NCI-H524 treated with DMSO at 0.1 percent for 48 hours (cell line): ENCODE data around the gene KRT77.

ENCODE experiments used
- DNase-seq: peaks from one replicate; lab custom pipeline; 2025; lab: John Stamatoyannopoulos, UW

Gene KRT77

DNA sequence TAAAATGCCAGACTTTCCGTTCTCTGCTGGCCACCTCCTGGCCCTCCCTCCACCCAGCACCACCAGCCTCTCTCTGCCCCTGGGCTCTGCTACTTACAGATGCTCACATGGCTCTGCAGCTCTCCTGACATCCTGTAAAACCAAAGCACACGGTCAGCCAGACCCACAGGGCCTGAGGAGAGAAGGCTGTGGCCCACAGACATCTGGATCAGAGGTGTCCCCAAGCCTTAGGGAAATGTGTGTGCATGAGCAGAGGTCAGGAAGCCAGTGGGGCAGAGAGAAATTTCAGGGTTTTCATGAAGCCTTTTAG is 11.5 kb downstream of the KRT77 start:
- no peak for DNase-seq

DNA sequence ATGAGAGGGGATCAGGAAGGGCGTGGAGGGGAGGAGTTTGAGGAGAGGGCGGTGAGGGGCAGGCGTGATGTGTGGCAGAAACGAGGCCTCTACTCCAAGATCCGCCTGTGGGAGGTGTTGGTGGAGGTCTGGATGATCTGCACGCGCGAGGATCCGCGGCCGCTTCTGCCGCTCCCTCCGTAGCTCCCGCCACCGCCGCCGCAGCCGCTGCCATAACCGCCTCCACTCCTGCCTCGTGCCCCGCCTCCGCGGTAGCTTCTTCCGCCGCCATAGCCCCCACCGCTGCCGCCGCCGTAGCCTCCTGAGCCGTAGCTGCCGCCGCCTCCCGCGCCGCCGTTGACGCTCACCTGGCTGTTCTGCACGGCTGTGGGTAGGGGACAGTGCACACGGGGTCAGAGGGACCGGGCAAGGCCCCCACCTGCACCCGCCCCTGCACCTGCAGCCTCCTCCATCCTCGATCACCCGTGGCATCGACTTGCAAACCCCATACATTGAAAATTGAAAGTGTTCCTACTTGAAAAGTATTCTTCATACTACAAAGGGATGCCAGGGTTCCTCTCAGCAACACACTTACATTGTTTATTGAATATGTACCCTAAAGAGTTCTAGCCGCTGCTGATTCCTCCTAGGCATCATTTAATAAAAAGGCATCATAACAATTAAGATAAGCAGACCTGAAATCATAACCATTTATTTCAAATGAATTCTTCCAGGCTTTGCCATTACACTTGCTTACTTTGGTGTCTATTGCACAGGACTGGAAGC is 12.1 kb downstream of the KRT77 start:
- no peak for DNase-seq

DNA sequence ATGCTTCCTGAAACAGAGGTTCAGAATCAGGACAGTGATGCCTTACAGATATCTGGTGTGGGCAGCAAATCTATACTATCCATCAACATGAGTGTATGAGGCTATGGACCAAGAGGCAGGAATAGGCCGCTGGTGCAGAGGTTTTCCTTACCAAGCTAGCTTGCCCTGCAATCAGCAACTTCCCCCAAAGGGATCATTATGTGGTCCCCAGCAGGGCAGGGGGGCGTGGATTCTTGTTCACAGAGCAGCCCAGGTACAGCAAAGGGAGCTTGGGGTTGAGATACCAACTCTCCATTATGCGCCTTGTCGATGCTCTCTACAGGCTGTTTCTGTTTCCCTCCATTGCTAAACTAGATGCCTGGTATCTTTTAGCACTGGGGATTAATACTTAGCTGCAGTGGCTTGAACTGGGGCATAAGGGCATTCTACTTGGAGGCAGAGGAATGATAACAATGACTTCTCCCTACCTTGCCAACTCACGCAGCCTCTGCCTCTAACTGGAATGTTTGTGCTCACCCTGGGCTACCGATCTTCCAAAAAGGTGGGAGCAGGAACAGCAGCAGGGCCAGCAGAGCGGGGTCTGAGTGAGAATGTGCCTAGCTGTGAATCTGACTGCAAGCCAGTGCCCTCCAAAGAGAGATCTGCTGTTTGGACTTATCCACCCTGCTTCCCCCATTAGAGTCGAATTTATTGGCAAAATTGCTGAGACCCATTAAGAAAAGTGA is 12.8 kb downstream of the KRT77 start:
- DNase-seq: no peak

DNA sequence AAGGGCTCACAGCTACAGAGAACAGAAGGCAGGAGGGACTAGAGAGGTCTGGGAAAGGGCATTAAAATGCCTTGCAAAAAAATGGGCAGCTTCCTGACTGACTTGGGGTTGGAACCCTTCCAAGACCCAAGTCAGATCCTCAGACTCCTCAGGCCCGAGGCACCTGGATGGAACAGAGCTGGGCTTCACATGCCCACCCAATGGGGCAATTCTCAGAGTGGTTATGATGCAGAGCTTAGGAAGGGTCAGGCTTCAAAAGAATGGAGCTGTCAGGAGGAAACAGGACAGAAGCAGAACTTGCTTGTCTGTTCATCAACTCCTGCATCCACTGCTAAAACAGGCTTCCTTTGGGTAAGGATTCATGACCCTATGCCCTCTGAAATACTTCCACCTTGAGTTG is 13.4 kb downstream of the KRT77 start:
- DNase-seq: no peak

DNA sequence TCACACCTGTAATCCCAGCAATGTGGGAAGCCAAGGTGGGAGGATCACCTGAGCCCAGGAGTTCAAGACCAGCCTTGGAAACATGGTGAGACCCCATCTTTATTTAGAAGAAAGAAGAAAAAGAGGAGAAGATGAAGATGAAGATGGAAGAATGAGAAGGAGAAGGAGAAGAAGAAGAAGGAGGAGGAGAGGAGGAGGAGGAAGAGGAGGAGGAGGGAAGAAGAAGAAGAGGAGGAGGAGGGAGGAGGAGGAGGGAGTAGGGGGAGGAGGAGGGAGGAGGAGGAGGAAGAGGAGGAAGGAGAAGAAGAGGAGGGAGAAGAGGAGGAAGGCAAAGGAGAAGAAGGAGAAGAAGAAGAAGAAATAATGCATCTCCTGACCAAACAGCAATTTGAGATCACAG is 14.1 kb downstream of the KRT77 start:
- DNase-seq: no peak

DNA sequence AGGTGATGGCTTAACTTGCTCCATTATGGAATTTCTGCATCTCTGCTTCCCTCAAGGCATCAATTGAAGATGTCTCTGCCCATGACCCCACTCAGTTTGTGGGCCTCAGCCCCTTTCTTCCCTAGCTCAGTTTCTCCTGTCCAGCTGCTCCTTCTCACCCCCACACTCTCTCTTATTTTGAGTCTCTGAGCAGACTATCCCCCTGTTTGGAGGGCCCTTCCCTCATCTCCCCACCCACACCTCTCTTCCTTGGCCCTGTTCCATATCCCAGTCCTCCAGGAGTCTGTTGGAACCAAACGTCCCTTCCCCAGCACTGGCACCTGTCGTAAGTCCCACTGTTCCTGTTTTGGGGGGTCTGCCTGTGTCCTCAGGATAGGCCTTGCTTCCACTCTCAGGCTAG is 14.8 kb downstream of the KRT77 start:
- no peak for DNase-seq

DNA sequence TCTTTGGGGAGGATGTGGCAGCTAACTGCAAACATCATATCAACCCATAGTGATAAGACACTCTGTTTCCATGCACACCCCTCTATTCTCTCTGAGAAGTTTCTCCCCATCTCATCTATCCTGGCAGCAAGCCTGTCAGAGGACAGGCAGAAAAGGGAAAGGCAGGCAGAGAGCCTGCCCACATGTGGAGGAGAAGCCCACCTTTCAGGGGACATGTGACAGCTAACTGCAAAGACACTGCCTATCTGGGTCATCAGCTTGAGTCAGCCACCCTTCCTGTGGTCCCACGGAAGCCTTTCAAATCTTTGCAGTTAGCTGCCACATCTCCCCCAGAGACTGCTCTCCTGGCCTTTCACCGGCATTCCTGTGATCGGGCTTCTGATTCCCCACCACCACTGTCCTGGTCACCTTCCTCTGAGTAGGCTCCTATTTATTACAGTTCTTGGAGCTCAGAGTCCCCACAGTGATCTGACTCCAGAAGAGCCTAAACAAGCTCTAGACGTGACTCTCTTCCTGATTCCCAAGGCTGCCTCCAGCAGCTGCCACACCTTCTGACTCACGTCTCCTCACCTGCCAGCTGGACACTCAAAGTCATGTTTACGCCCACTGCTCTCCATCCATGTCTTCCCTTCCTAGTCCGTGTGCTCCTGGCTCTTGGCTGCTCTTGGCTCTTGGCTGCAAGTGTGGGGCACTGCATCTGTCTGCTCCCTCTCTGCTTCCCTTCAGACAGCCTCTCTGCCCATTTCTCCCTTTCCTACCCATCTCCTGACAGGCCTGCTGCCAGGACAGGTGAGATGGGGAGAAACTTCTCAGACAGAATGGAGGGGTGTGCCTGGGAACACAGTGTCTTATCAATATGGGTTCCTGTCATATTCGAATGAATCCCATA is 15.6 kb downstream of the KRT77 start:
- no peak for DNase-seq

DNA sequence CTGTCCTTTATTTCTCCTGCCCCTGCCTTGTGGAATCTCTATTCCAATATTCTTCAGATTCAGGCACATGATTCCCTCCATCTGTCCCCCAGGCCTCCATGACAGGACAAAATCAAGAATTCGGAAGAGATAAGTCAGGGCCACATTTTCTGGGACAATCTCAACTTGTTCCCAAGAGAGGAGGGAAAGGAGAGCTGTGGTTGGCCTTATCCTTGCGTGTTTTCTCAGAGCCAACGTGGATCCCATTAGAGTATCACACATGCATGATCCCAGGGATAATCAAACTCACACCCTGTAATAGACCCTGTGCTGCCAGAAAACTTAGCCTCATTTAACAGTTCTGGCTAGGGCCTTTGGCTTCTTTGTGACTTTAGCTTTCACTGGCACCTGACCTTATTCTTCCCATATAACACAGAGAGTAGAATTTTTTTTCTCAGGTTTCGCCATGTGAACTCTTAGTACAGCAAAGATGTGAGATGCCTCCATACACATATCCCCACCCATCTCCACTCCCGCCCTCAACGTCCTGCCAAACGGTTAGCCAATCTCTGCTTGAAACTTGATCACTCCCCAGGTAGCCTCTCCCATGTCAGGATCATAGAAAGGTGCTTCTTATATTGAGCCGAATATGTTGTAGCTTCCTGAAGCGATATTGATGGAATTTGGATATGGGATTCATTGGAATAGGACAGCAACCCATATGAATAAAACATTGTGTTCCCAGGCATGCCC is 16.4 kb downstream of the KRT77 start:
- no peak for DNase-seq

DNA sequence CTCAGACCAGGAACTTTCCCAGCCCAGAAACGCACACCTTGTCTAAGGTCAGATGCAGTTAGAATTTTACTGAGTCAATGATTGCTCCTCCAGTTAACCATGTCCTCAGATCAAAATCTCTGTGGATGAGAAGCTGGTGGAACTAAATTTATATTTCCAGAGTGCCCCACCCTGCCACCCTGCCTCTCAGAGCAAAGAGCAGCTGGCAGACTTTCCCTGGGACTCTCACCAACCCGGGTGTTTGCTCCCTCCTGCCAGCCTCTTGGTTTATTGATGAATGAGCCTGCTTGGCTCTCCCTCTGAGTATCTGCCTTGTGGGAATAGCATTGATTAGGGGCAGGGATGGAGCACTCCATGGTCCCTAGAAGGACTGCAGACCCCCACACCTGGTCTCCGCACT is 17.3 kb downstream of the KRT77 start:
- DNase-seq: no peak

DNA sequence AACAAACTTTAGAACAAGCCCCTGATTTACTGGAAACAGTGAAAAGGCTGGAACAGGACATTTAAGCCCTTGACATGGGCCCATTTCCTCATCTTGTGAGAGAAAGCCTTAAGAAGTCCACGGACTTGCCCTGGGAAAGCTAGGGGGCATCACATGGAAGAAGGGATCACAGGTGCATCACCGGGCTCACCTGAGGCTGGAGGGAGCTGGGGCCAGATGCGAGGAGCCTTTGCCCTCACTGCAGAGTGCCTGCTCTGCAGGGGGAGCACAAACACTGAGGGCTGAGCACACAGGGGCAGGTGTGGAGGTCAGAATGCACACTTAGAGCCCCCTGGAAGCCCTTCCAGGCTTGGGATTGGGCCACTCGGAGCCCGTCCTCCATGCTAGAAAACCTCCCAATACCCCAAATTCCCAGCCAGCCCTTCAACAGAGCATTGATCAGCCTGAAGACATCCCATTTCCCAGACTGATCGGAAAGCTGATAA is 17.9 kb downstream of the KRT77 start:
- no peak for DNase-seq

DNA sequence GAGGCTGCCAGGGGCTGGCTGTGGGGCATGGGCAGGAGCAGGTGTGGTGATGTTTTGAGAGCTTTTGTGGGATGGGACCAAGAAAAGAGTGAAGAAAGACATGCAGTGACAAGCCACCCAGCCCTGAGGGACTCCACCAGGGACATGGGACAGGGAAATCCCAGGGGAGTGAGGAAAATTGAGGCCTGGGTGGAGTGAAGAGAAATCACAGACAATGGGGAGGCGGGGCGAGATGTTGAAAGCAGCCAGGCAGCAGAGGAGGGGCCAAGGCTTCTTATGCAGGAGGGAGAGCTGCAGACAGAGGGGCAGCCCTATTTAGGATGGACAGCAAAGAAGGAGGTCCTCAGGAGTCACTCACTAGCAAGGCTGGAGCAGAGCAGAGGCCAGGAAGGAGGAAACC is 18.9 kb downstream of the KRT77 start:
- DNase-seq: no peak

DNA sequence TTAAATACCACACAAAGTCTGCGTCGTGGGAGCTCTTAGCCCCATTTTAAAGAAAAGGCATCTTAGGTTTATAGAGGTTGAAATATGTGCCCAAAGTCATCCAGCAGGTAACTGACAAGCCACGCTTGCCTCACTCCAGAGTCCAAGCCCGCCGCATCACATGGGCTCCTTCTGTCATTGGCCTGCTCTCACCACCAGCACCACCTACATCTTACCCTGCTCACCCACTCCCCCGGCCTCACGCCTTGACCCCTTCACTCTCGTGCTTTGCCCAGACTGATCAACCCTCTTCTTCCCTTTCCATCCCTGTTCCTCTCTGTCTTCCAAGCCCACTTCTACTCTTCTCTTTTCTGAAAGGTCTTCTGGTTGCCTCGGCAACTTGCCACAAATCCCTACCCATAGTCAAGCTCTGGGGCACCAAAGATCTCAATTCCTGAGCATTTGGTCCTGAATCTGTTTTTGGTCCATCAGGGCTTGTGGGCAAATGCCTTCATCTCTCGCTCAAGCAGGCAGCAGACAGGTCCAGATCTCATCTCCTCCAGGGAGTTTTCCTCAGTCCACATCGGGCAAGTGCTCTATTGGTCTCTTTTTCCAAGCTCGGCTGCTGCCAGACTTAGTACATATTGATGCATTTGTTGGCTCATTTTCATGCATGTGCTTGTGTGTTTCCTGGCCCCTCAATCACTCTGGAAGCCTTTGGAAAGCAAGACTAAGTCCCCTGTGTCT is 19.6 kb downstream of the KRT77 start:
- DNase-seq: no peak

DNA sequence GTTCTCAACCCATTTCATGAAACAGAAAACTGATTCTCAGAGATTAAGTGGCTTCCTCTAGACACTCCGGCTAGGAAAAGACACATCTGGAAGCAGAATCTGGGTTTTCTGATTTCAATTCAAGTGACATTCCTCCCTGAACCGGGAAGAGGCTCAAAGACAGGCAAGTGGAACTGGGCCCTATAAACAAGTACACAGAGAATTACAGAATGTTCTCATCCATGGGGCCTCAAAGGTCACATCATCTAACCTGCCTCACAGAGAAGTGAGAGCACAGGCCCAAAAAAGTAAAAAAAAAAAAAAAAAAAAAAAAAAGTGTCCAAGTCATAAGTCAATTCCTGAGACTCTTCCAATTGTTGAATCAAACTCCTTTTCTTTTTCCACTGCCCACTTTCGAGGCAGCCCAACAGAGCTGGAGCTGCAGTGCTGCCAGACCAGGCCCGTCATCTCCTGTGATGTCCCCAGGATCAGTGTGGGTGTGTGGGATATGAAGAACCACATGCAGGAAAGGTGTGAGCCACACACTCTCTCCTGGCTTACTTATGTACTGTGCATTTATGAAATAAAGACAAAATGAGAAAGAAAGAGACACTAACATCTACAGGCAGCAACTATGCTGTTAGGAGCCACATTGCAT is 20.3 kb downstream of the KRT77 start:
- no peak for DNase-seq

DNA sequence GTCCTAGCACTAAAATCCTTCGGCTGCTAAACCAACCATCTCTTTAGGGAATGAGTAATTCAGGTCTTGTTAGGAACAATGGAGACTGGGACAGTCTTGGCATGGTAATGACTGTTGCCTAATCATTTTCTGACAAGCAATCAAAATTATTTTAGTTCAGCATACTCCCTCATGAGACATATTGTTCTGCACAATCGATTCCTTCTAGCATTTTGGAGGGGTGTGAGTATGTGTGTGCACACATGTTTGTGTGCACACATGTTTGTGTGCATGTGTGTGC is 21.0 kb downstream of the KRT77 start:
- DNase-seq: no peak

DNA sequence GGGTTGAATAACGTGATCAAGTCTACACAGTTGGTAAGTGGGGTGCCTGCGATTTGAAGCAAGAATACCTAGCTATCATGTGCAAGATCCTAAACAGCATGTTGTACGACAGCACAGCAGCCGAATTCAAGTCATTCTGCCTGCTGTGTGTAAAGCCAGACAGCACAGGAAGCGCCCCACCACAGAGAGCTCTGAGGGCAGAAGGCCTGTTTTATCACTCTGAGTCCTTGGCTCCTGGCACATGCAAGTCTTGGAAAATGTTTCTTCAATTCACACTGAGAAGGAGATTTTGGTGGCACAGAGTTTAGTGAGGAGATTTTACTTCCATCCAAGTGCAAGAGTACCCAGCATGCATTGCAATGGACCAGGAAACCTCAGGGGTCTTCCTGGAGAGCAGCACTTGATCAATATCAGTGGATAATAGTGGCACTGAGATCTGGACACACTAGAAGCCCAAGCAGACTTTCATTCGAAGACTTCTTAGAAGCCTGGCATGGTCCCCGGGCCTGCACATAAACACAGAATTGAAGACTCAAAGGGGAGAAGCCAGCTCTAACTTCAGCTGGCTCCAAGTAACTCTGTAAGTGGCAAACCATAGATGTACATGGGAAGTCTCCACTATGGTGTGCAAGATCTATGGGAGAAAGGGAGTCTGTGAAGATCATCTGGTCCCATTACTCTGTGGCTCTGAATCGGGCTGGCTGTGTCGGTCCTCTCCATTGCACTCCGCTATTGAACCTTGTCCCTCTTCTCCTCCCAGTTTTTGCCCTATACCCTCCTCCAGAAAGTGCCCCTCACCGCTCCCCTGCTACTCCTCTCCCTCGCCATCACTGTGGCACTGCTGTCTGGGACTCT is 21.6 kb downstream of the KRT77 start:
- DNase-seq: no peak

DNA sequence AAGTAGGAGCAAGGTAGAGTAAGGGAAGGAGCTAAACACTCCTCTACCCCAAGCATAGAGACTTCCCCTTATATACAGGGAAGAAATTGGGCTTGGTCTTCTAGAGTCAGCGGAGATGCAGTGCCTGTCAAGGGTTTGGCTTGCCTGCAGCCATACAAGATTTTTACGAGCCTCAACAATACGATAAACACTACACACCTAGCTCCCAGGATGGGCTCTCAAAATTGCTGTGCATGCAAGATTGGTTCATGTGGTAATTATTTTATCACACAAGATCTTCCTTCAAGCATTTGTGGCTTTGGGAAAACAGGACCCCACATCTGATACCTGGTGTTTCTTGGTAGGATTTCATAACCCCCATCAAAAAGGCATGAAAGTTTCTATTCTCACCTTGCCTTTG is 23.0 kb downstream of the KRT77 start, which contains the start of gene KRT1:
Gene KRT1, minus strand, starts transcription at position 45 of the 400 bp plus-strand sequence. CDS start 59 bp downstream, outside the sequence.
- DNase-seq: no peak

DNA sequence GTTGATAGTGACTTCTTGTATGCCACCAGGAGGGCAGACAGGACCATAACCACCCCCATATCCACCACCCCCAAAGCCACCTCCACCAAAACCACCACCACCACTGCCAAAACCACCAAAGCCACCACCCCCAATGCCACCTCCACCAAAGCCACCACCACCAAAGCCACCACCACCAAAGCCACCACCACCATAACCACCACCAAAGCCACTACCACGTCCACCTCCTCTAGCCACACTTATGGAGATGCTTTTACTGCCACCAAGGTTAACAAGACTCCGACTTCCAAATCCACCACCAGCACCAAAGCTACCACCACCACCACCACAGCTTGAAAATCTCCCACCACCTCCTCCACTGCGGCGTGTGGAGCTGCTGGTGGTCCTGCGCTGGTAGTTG is 23.4 kb downstream of the KRT77 start:
- no peak for DNase-seq

DNA sequence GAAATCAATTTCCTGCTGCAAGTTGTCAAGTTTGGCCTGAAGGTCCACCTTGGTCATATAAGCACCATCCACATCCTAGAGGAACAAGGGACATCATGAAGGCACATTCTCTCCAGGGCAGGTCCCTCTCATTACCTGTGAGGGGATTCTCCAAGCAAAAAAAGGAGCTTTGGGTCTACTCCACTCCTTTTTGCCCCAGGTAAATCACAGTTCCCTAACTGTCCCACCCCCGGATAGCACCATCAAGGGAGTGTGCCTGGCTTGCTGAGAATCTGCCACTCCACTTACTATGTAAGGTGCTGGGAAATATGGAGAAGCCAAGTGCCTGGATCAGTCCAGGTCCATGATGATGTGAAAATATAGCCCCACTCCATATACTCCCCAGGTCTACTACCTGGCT is 25.7 kb downstream of the KRT77 start:
- no peak for DNase-seq

DNA sequence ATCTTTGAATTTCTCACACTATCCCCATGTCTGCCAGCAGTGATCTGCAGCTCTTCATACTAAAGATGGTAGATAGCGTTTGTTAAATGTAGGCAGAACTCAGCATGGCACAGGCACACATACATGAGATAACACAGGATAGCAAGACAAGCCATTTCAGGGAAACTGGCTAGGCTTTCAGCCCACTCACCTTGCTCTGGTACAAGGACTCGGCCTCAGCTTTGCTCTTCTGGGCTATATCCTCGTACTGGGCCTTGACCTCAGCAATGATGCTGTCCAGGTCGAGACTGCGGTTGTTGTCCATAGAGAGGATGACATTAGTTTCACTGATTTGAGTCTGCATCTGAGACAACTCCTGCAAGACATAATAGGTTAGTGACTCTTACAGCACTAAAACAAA is 26.2 kb downstream of the KRT77 start:
- DNase-seq: no peak

DNA sequence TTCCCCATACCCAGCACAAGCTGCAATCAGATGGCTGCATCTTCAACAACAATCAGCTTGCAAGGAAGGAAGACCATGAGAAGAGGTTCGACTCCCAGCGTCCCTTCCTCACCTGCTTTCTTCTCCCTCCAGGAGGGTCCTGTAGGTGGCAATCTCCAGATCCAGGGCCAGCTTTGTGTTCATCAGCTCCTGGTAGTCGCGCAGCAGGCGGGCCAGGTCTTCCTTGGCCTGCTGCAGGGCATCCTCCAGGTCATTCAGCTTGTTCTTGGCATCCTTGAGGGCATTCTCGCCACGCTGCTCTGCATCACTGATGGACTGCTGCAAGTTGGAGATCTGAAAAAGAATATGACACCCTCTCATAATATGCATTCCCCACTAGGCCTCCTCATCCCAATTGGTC is 27.2 kb downstream of the KRT77 start:
- no peak for DNase-seq
